Measurements from ENCODE around the gene RET.
"Not testable (repeated sequence)": the region's sequence is repeated elsewhere in the genome, so short reads cannot be mapped to it uniquely, and the experiment has no call there.

The RET gene

GRCh38 chr10:43138757-43139241 is 61.9 kb downstream of the RET start:
- DNase-seq (ENCODE audit: low read depth), result no peak

GRCh38 chr10:43141421-43141820 is 64.6 kb downstream of the RET start:
- no peak overlapping the region for H3K4me3 ChIP-seq (ENCODE audit: control insufficient read depth, low read depth, low read length)

More at GRCh38 chr10:43138757-43139241, 61.9 kb downstream of the RET start:
- no peak for TF ChIP-seq CTCF (IDR thresholded peaks at IDR 0.05; ENCODE audit: control insufficient read depth, insufficient read depth, low read depth, low read length, missing control alignments)
- H3K4me3 ChIP-seq (ENCODE audit: control insufficient read depth, low read depth, low read length), result peak overlapping the region; percentile 78

DNA sequence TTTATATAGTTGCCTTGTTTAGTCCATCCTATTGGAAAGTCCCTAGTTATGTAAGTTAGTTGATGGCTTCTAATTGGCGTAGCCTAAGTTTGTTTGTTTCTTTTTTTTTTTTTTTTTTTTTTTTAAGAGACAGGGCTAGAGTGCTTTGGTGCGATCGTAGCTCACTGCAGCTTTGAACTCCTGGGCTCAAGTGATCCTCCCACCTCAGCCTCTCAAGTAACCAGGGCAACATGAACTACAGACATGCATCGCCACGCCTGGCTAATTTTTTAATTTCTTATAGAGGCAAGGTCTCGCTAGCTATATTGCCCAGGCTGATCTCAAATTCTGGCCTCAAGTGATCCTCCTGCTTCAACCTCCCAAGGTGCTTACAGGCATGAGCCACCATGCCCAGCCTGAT is 68.4 kb downstream of the RET start:
- H3K4me3 ChIP-seq (ENCODE audit: control insufficient read depth, low read depth, low read length), result no peak overlapping the region
- no peak for TF ChIP-seq CTCF (IDR thresholded peaks at IDR 0.05; ENCODE audit: control insufficient read depth, insufficient read depth, low read depth, low read length, missing control alignments)
- no peak for DNase-seq (ENCODE audit: low read depth)

More at GRCh38 chr10:43141421-43141820, 64.6 kb downstream of the RET start:
- no peak for DNase-seq (ENCODE audit: low read depth)
- TF ChIP-seq CTCF (IDR thresholded peaks at IDR 0.05; ENCODE audit: control insufficient read depth, insufficient read depth, low read depth, low read length, missing control alignments), result no peak

- not testable (repeated sequence) for DNase-seq (ENCODE audit: low read depth); H3K4me3 ChIP-seq (ENCODE audit: control insufficient read depth, low read depth, low read length)
These were observed 69.1 kb downstream of the RET start for GRCh38 chr10:43145936-43146335.

GRCh38 chr10:43151371-43151770 is 74.5 kb downstream of the RET start:
- no peak for TF ChIP-seq CTCF (IDR thresholded peaks at IDR 0.05; ENCODE audit: control insufficient read depth, insufficient read depth, low read depth, low read length, missing control alignments)

DNA sequence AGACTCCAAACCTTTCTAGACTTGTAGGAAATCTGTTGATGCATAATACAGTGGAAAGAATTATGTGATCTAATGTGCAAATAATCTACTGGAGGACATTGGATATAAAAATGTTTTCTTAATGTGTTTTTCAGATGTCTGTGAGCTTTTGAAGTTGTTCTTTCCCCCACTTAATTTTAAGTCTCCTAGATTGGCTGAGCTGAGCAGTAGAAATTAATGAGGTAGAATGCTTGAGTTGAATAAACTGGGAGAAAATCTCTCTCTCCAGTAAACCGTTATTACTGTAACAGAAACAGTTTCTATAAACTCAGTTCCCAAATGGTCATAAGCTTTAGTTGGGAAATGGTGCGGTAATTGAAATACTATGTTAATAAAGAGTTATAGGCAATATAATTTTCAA is 77.0 kb downstream of the RET start:
- TF ChIP-seq CTCF (IDR thresholded peaks at IDR 0.05; ENCODE audit: control insufficient read depth, insufficient read depth, low read depth, low read length, missing control alignments), result no peak
- DNase-seq (ENCODE audit: low read depth), result no peak
- no peak overlapping the region for H3K4me3 ChIP-seq (ENCODE audit: control insufficient read depth, low read depth, low read length)

More at GRCh38 chr10:43151371-43151770, 74.5 kb downstream of the RET start:
- no peak for DNase-seq (ENCODE audit: low read depth)
- H3K4me3 ChIP-seq (ENCODE audit: control insufficient read depth, low read depth, low read length), result no peak overlapping the region

GRCh38 chr10:43155221-43155620 is 78.4 kb downstream of the RET start:
- no peak for TF ChIP-seq CTCF (IDR thresholded peaks at IDR 0.05; ENCODE audit: control insufficient read depth, insufficient read depth, low read depth, low read length, missing control alignments)
- no peak overlapping the region for H3K4me3 ChIP-seq (ENCODE audit: control insufficient read depth, low read depth, low read length)
- DNase-seq (ENCODE audit: low read depth), result no peak

All from AG09309 (cell line).